B cell (primary cell): ENCODE data around the gene COL13A1. TPM values are rescaled to one million over a fixed set of nuclear protein-coding genes. Genes with fewer than 3 reads are reported as not detected.

Experiments used
- ATAC-seq: fragments of 200-7000 bp; cut with Tn5 transposase; one replicate; pipeline ENCODE4 v1.10.0; 2021; ENCODE audit warnings: low read depth, mild to moderate bottlenecking, moderate number of reproducible peaks, moderate library complexity
- CTCF ChIA-PET: fragments of 350-600 bp; sonication (Branson Sonifier 250); formaldehyde crosslinking; loops from one replicate; lab custom pipeline; 2021; ENCODE audit warnings: antibody characterized with exemption, inconsistent platforms; lab: Charles Lee
- POLR2A ChIA-PET: fragments of 350-600 bp; sonication (Branson Sonifier 250); formaldehyde crosslinking; loops from one replicate; lab custom pipeline; 2021; ENCODE audit warnings: antibody characterized with exemption; lab: Charles Lee
- DNase-seq: peaks from one replicate; pipeline ENCODE4 v3.0.0; 2013
- H2AFZ ChIP-seq: 2 replicates; pipeline ENCODE4 v1.6.1; 2012; ENCODE audit warnings: mild to moderate bottlenecking, low read depth, low read length; ENCODE audit not compliant: insufficient read depth, poor library complexity, severe bottlenecking
- H3K27ac ChIP-seq, 2 donors: 1 replicate in 1 of 2; 2 replicates in 1 of 2; pipeline ENCODE4 v1.5.1; 2012 to 2013; ENCODE audit warnings: low read length in 2 of 2, mild to moderate bottlenecking in 2 of 2, moderate library complexity in 1 of 2
- H3K27me3 ChIP-seq, 4 experiments: fragments of 200-600 bp in 1 of 4; sonication (generic) in 1 of 4; replicated peaks in 1 of 4; 1 replicate in 2 of 4; 2 replicates in 2 of 4; pipeline versions ENCODE4 v1.6.1 to v1.7.0; 2013 to 2016; ENCODE audit warnings: low read length in 3 of 4, mild to moderate bottlenecking in 2 of 4, mixed read lengths in 1 of 4, moderate library complexity in 1 of 4; ENCODE audit not compliant: insufficient read depth in 4 of 4, control insufficient read depth in 3 of 4; ENCODE audit errors: control extremely low read depth in 1 of 4
- H3K36me3 ChIP-seq, 2 experiments: replicated peaks in 1 of 2; 1 replicate in 1 of 2; 2 replicates in 1 of 2; pipeline versions ENCODE4 v1.6.1 to v1.7.1; 2013; ENCODE audit warnings: low read length in 1 of 2; ENCODE audit not compliant: insufficient read depth in 2 of 2, control insufficient read depth in 1 of 2; ENCODE audit errors: control extremely low read depth in 1 of 2, extremely low read depth in 1 of 2
- H3K4me1 ChIP-seq, 2 donors: fragments of 200-600 bp in 1 of 2; sonication (generic) in 1 of 2; 1 replicate in 1 of 2; 2 replicates in 1 of 2; pipeline versions ENCODE4 v1.5.1 to v1.6.1; 2013 to 2017; ENCODE audit warnings: low read length in 2 of 2; ENCODE audit not compliant: control insufficient read depth in 2 of 2, insufficient read depth in 2 of 2
- H3K4me2 ChIP-seq: replicated peaks from 2 replicates; pipeline ENCODE3; 2012; ENCODE audit warnings: mild to moderate bottlenecking, low read depth, low read length; ENCODE audit not compliant: poor library complexity, severe bottlenecking
- H3K4me3 ChIP-seq, 5 experiments: fragments of 200-600 bp in 1 of 5; sonication (generic) in 1 of 5; 1 replicate in 3 of 5; 2 replicates in 2 of 5; pipeline versions ENCODE4 v1.5.1 to v1.7.0; 2011 to 2016; ENCODE audit warnings: low read length in 4 of 5, mild to moderate bottlenecking in 4 of 5, low read depth in 2 of 5, control low read depth in 1 of 5, moderate library complexity in 1 of 5; ENCODE audit not compliant: insufficient read depth in 1 of 5; ENCODE audit errors: control extremely low read depth in 1 of 5, extremely low read depth in 1 of 5
- H3K79me2 ChIP-seq: fragments of 200-600 bp; sonication (generic); one replicate; pipeline ENCODE4 v1.6.0; 2016; ENCODE audit warnings: low read length; ENCODE audit not compliant: control insufficient read depth, insufficient read depth
- H3K9ac ChIP-seq: fragments of 200-600 bp; sonication (generic); 2 replicates; pipeline ENCODE4 v1.6.1; 2017; ENCODE audit warnings: mild to moderate bottlenecking, low read length, moderate library complexity
- H3K9me3 ChIP-seq, 3 donors: one replicate each; pipeline versions ENCODE4 v1.6.1 to v1.7.1; 2013; ENCODE audit warnings: low read length in 2 of 3; ENCODE audit not compliant: control insufficient read depth in 2 of 3, insufficient read depth in 1 of 3; ENCODE audit errors: control extremely low read depth in 1 of 3
- H4K20me1 ChIP-seq: 2 replicates; pipeline ENCODE4 v1.6.0; 2012; ENCODE audit warnings: mild to moderate bottlenecking, low read length; ENCODE audit not compliant: insufficient read depth, control insufficient read depth, poor library complexity, severe bottlenecking
- H3K27ac Mint-ChIP-seq: one replicate; pipeline ENCODE4 v1.8.0; 2021; ENCODE audit warnings: mixed read lengths
- H3K27me3 Mint-ChIP-seq: one replicate; pipeline ENCODE4 v1.8.0; 2021; ENCODE audit warnings: mixed read lengths
- H3K4me1 Mint-ChIP-seq: one replicate; pipeline ENCODE4 v1.8.0; 2021; ENCODE audit warnings: mixed read lengths
- H3K4me3 Mint-ChIP-seq: one replicate; pipeline ENCODE4 v1.8.0; 2021; ENCODE audit warnings: mixed read lengths
- H3K9me3 Mint-ChIP-seq: one replicate; pipeline ENCODE4 v1.8.0; 2022; ENCODE audit warnings: mixed read lengths; ENCODE audit not compliant: insufficient read depth
- EZH2 ChIP-seq: IDR thresholded peaks from 2 replicates; pipeline ENCODE4 v1.6.1; 2012; ENCODE audit warnings: borderline replicate concordance, low read depth, mild to moderate bottlenecking, moderate library complexity, low read length; ENCODE audit not compliant: insufficient read depth, poor library complexity, severe bottlenecking
- WGBS: methylation state at CpG from one replicate; pipeline ENCODE4 v1.1.5; 2013; ENCODE audit warnings: missing lambda C conversion rate; ENCODE audit not compliant: insufficient coverage; 5-methylcytosine and 5-hydroxymethylcytosine counted together
- intact Hi-C: fragments of 100-400 bp; cut with micrococcal nuclease; formaldehyde crosslinking; loops from one replicate; pipeline ENCODE4 v1.10.0; 2022
- polyA plus RNA-seq: library from polyadenylated mRNA; depleted of rRNA; stranded (reverse); fragments of >200 nt; gene quantifications from 2 replicates; pipeline ENCODE4 v1.2.3, GENCODE V29; 2012
- total RNA-seq, 2 donors: library from RNA; stranded (reverse); fragments of 120-200 nt in 1 of 2; gene quantifications; 1 replicate in 1 of 2; 2 replicates in 1 of 2; pipeline versions ENCODE4 v1.2.3 to v1.2.4, GENCODE V29; 2013 to 2022
- TF ChIP-seq, protein P1 (sequence below): fragments of 200-600 bp; IDR thresholded peaks from one replicate; pipeline ENCODE4 v1.8.0; 2022; ENCODE audit warnings: antibody characterized with exemption, mild to moderate bottlenecking

The COL13A1 gene
- total and polyA plus RNA-seq, 2 donors (not counting 1 experiment from before 2014, with no cell fraction given), result not detected

DNA sequence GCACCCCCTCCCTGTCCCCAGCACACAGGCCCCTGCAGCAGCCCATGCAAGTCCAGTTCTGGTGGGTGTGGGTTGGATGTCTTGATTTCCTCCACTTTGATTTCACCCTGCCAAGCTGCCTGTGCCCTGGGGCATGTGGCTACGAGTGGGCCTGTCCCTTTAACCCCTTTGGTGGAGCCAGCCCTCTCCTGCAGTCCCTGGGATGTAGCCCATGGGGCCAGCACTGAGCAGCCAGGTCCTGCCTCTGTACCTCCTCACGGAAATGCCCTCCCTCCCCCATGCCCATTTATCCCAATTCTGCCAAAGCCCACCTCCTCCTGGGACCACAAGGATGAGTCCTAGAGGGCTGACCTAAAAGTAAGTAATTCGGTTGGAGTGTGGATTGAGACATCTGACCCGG is 11.9 kb downstream of the COL13A1 start:
- no peak overlapping the region for H3K4me3 Mint-ChIP-seq
- no peak for TF ChIP-seq EZH2
- TF ChIP-seq, protein P1, sequence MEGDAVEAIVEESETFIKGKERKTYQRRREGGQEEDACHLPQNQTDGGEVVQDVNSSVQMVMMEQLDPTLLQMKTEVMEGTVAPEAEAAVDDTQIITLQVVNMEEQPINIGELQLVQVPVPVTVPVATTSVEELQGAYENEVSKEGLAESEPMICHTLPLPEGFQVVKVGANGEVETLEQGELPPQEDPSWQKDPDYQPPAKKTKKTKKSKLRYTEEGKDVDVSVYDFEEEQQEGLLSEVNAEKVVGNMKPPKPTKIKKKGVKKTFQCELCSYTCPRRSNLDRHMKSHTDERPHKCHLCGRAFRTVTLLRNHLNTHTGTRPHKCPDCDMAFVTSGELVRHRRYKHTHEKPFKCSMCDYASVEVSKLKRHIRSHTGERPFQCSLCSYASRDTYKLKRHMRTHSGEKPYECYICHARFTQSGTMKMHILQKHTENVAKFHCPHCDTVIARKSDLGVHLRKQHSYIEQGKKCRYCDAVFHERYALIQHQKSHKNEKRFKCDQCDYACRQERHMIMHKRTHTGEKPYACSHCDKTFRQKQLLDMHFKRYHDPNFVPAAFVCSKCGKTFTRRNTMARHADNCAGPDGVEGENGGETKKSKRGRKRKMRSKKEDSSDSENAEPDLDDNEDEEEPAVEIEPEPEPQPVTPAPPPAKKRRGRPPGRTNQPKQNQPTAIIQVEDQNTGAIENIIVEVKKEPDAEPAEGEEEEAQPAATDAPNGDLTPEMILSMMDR, result no peak
- no peak for DNase-seq
- no peaks in the 10 kb centered on the region for H3K79me2 ChIP-seq
- POLR2A ChIA-PET, result no interaction called here
- H3K4me3 ChIP-seq, result no peak overlapping the region
- WGBS, result 88% methylated on average over 4 of the region's 4 CpGs
- no peak overlapping the region for H3K27ac ChIP-seq
- no peaks in the 10 kb centered on the region for H3K4me1 Mint-ChIP-seq
- no peaks in the 10 kb centered on the region for H3K27me3 ChIP-seq
- H4K20me1 ChIP-seq, result no peaks in the 10 kb centered on the region
- no peaks in the 10 kb centered on the region for H3K4me1 ChIP-seq
- ATAC-seq, result no peak
- H3K27me3 Mint-ChIP-seq, result peaks cover 26% of the 10 kb centered on the region
- no peaks in the 10 kb centered on the region for H3K9me3 Mint-ChIP-seq
- no peak overlapping the region for H2AFZ ChIP-seq
- no peak overlapping the region for H3K9ac ChIP-seq
- no peaks in the 10 kb centered on the region for H3K36me3 ChIP-seq
- intact Hi-C loops, result no loop called here
- H3K9me3 ChIP-seq, result no peaks in the 10 kb centered on the region
- CTCF ChIA-PET, result no interaction called here
- H3K27ac Mint-ChIP-seq, result no peak overlapping the region
- no peak overlapping the region for H3K4me2 ChIP-seq

DNA sequence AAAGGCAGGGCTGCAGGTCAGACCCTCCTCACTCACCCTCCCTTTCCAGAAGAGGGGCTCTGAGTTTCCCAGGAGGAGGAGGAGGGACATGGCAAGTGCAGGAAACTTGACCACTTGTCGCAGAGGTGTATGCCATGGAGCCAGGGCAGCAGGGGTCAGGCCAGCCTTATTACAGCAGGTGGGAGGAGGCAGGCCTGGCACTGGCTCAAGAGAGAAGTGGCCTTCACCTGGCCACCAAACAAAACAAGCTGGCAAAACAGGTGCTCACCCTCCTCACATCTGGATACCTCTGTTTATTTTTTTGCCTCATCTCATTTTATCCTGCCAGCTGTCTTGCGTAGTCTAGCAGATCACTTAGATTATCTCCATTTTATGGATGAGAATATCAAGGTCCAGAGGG is 12.5 kb downstream of the COL13A1 start:
- no peak overlapping the region for H3K27ac ChIP-seq
- H3K27me3 Mint-ChIP-seq, result peaks cover 26% of the 10 kb centered on the region
- TF ChIP-seq EZH2, result no peak
- no peaks in the 10 kb centered on the region for H3K79me2 ChIP-seq
- H3K9me3 Mint-ChIP-seq, result no peaks in the 10 kb centered on the region
- CTCF ChIA-PET, result no interaction called here
- no peaks in the 10 kb centered on the region for H3K27me3 ChIP-seq
- H3K4me3 Mint-ChIP-seq, result no peak overlapping the region
- H3K4me3 ChIP-seq, result no peak overlapping the region
- intact Hi-C loops, result no loop called here
- 100% methylated on average over 1 of the region's 2 CpGs for WGBS
- H3K9ac ChIP-seq, result no peak overlapping the region
- DNase-seq, result no peak
- no peak overlapping the region for H2AFZ ChIP-seq
- no peak overlapping the region for H3K4me2 ChIP-seq
- POLR2A ChIA-PET, result no interaction called here
- H3K36me3 ChIP-seq, result no peaks in the 10 kb centered on the region
- H3K4me1 ChIP-seq, result no peaks in the 10 kb centered on the region
- H3K27ac Mint-ChIP-seq, result no peak overlapping the region
- H4K20me1 ChIP-seq, result no peaks in the 10 kb centered on the region
- no peak for ATAC-seq
- no peaks in the 10 kb centered on the region for H3K4me1 Mint-ChIP-seq
- peaks cover 0 to 1% (median 0%) of the 10 kb centered on the region in 3 donors for H3K9me3 ChIP-seq
